Right ventricle myocardium superior (tissue), 1 donor: Measurements from ENCODE around the gene CDR2L. TPM values are rescaled to one million over a fixed set of nuclear protein-coding genes. Genes with fewer than 3 reads are reported as not detected.

Experiments used
- ATAC-seq: fragments of 200-7000 bp; cut with Tn5 transposase; one replicate; pipeline ENCODE4 v1.9.1; 2020; ENCODE audit warnings: mild to moderate bottlenecking; ENCODE audit not compliant: poor library complexity
- DNase-seq: peaks from one replicate; pipeline ENCODE4 v3.0.0-alpha.2; 2020
- intact Hi-C: fragments of 100-400 bp; cut with DNase I; formaldehyde crosslinking; loops from one replicate; pipeline ENCODE4 v1.11.2; 2022
- long read RNA-seq: library from polyadenylated mRNA; unstranded; transcript quantifications from one replicate; pipeline ENCODE4 v2.0.0, GENCODE V29; 2021
- total RNA-seq: library from RNA; stranded (reverse); fragmentation: NEBNext Ultra II Directional; extraction: Animal tissue kit (Norgen Biotek cat#: 25700); gene quantifications from one replicate; pipeline ENCODE4 v1.2.1, GENCODE V29; 2021
- donor health status: DM: no; HTN: yes; CAD: no; lungs with severe emphysema.

Gene CDR2L
- 18.4 TPM for total RNA-seq
- long read RNA-seq, transcript CDR2L-201 (5 exons, 3,536 nt) = major isoform, 18 of 44 reads
- long read RNA-seq, partial matches to known transcripts = 23 of 44 reads
- long read RNA-seq, other reads (novel, unspliced or antisense) = 3 of 44 reads

- intact Hi-C loops = loop anchor here (10.0 kb wide), 1 partner anchor 47 kb away; no protein-coding TSS in a partner anchor
- ATAC-seq = peak; percentile 93
- peak; percentile 99 for DNase-seq
Observed at GRCh38 chr17:74987418-74987908, at the start of gene CDR2L. Gene CDR2L (plus strand): TSS chr17:74987632. CDS start chr17:74988044, 412 bp downstream.

GRCh38 chr17:74938194-74938950, 49.1 kb upstream of the CDR2L start:
- intact Hi-C loops = no loop called here
- ATAC-seq (no peak), DNase-seq (no peak)

GRCh38 chr17:74939534-74939933, 47.9 kb upstream of the CDR2L start:
- no peak for DNase-seq
- intact Hi-C loops = no loop called here
- no peak for ATAC-seq

DNA sequence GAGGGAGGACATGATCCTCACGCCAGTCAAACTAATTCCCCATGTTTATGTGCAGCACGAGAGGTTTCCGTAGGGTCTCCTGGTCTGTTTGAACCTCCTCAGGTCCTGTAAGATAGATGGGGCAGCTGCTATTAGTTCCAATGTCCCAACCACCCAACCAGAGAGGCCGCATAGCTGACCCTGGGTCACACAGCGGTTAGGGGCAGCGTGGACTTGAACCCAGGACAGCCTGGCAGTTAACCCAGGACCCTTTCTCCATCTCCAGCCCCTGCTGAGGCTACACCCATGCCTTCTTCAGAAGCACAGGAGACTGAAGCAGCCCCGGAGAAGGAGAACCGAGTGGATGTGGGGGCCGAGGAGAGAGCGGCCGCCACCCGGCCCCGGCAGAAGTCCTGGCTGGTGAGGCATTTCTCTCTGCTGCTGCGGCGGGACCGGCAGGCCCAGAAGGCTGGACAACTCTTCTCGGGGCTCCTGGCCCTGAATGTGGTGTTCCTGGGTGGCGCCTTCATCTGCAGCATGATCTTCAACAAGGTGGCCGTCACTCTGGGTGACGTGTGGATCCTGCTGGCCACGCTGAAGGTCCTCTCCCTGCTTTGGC, 46.2 kb upstream of the CDR2L start:
- intact Hi-C loops = no loop called here
- no peak for ATAC-seq
- DNase-seq = no peak

GRCh38 chr17:74943808-74944522, 43.5 kb upstream of the CDR2L start:
- no peak for DNase-seq
- no peak for ATAC-seq
- intact Hi-C loops = no loop called here

DNA sequence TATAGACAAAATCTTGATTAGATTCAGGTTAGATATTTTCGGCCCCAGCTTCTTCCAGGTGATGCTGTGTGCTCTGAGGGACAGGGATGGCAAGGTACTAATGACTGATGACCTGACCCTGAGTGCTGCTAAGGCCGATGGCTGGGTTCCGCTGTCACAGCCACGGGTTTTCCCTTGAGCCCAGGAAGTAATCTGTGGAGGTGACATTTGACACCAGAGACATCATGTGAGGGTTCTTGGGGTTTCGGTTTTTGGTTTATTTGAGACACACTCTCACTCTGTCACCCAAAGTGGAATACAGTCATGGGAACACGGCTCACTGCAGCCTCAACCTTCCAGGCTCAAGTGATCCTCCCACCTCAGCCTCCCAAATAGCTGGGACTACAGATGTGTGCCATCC, 41.9 kb upstream of the CDR2L start:
- ATAC-seq (no peak), DNase-seq (no peak)
- intact Hi-C loops = no loop called here

DNA sequence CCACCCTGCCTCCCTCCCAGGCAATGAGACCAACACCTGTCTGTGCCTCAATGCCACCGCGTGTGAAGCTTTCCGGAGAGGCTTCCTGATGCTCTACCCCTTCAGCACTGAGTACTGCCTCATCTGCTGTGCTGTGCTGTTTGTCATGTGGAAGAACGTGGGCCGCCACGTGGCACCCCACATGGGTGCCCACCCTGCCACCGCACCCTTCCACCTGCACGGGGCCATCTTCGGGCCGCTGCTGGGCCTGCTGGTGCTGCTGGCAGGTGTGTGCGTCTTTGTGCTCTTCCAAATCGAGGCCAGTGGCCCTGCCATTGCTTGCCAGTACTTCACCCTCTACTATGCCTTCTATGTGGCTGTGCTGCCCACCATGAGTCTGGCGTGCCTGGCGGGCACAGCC, 40.8 kb upstream of the CDR2L start:
- intact Hi-C loops = no loop called here
- no peak for ATAC-seq

DNA sequence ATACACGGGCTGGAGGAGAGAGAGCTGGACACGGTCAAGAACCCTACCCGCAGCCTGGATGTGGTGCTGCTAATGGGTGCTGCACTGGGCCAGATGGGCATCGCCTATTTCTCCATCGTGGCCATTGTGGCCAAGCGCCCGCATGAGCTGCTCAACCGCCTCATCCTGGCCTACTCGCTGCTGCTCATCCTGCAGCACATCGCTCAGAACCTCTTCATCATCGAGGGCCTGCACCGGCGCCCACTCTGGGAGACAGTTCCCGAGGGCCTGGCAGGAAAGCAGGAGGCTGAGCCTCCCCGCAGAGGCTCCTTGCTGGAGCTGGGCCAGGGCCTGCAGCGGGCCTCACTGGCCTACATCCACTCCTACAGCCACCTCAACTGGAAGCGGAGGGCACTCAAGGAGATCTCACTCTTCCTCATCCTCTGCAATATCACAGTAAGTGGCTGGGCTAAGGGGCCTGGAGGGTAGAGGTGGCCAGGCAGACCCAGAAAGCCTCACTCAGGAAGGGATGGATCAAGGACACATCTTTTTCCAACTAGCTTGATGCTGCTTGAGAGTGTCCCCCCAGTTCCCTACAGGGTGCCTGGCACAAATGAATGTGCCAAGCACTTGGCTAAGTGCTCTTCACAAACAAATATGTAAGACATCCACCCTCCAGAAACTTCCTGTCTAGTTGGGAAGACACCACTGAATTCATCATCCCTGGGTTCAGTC, 40.2 kb upstream of the CDR2L start:
- ATAC-seq = no peak
- intact Hi-C loops = no loop called here
- DNase-seq = no peak

More for the DNA sequence above, 40.8 kb upstream of the CDR2L start:
- no peak for DNase-seq

DNA sequence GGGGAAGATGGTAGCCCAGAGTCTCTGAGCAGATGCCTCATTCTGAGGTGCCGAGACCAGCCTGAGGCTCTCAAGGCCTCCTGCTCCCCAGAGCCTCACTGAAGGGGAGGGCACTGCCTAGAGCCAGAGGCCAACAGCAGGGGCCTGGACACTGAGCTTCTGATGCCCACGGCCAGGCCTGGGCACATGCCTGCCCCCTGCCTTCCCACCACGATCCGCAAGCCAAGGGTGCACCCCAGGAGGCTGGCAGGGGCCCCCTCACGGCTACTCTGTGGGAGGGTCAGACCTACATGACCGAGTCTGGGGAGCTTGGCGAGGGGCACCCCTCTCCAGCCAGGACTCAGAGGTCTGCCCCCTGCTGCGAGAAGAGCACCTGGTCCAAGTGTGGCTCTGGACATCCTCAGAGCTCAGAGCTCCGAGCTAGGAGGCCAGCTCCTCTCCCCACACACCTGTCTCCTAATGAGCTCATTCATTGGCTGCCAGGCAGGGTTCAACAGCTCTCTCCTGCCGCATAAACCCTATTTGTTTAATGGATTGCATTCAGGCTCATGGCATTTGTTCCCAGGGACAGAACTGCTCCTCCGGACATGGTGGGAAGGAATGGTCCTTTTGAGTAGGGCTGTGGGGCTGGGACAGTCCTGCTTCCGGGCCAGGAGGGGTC, 37.8 kb upstream of the CDR2L start:
- intact Hi-C loops = no loop called here
- ATAC-seq = no peak

GRCh38 chr17:74950207-74950606, 37.2 kb upstream of the CDR2L start:
- no peak for DNase-seq
- no peak for ATAC-seq
- intact Hi-C loops = no loop called here

More for the DNA sequence above, 37.8 kb upstream of the CDR2L start:
- DNase-seq = no peak

GRCh38 chr17:74951065-74951464, 36.4 kb upstream of the CDR2L start:
- intact Hi-C loops = no loop called here
- DNase-seq (no peak), ATAC-seq (no peak)

DNA sequence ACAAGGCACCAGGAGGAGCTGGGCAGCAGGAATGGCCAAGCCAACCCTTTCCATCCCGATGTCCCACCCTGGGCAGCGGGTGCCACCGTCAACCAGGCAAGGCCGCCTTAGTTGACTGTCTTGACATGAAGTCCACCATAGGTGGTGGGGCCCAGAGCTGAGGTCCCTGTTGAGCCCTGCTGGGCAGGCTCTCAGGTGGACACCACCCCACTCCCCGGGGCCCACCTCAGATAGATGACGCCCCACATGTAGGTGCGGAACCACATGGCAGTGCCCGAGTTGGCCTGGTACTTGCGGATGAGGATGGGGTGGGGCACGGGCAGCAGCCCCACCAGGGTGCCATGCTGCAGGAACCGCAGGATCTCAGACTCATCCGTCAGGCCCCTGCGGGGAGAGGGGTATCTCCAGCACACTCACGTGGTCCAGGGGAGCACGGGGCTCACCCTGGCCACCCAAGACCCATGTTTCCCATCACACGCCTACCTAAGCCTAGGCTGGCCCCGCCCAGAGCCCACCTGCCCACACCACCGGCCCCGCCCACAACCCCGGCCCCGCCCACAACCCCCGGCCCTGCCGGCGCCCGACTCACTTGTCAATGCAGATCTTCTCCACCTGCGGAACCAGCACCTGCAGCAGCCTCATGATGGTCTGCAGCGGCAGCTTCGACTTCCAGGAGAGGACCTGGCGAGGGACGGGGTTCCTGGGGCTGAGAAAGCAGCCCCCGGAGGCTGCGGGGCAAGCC, 35.6 kb upstream of the CDR2L start:
- ATAC-seq = no peak
- DNase-seq = no peak
- intact Hi-C loops = no loop called here

DNA sequence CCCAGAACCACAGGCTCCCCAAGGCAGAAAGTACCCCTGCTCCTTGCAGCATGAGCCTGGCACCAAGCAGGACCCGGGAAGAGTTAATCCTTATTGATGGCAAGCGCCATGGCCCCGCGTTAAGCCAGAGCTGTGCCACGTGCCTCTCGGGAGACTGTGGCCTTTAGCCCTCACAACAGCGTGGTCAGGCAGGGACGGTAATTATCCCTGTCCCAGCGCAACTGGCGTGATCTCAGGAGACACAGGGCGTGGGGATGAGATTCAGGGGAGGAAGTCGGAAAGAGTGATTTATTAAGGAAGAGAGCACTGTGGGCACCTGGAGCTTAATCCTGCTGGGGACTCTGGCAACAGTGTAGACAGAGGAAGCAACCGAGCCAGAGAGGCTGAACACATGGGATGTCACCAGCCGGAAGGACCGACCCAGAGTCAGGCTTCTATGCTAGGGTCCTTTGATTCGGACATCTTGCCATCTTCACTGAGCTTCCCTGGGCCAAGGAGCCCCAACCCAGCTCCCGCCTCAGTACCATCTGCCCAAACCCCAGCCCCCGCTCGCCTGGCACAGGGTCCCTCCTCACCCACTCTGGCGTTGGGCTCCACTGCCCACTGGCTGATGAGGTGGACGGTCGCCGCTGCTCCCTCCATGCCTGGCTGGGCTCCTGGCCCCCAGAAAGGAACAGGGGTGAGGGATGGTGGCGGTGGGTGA, 34.9 kb upstream of the CDR2L start:
- DNase-seq (no peak), ATAC-seq (peak; percentile 10)
- intact Hi-C loops = no loop called here

GRCh38 chr17:74953134-74953687, 34.2 kb upstream of the CDR2L start:
- intact Hi-C loops = no loop called here
- no peak for ATAC-seq
- DNase-seq = no peak

DNA sequence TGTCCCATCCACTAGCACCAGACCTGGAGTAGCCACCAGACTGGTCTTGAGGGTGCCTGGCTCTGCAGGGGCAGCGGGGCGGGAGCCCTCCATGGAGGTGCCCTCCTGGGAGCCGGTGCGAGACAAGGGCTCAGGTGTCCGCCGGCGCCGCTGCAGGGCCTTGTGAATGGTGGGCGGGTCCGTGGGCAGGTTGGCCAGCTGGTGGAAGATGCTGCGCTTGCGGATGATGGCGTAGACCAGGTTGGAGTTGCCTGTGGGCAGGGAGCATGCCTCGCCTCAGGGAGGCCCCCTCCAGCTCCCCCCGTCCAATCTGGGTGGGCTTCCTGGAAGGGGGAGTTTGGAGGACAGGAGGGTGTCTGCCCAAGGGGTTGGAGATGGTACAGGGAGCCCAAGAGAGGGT, 33.3 kb upstream of the CDR2L start:
- intact Hi-C loops = no loop called here
- ATAC-seq = no peak
- no peak for DNase-seq

GRCh38 chr17:74954665-74955421, 32.6 kb upstream of the CDR2L start:
- ATAC-seq (no peak), DNase-seq (no peak)
- intact Hi-C loops = no loop called here
